Stomach smooth muscle (tissue), 2 donors: ENCODE data around the gene TAF4.
"Not testable (repeated sequence)": the region's sequence is repeated elsewhere in the genome, so short reads cannot be mapped to it uniquely, and the experiment has no call there.

Experiments
- H3K27ac ChIP-seq: one replicate; pipeline ENCODE4 v1.7.0; 2013; ENCODE audit warnings: mild to moderate bottlenecking, low read length, inconsistent platforms
- H3K27me3 ChIP-seq, 2 donors: one replicate each; pipeline ENCODE4 v1.7.0; 2013; ENCODE audit warnings: low read length in 2 of 2; ENCODE audit not compliant: insufficient read depth in 2 of 2, control insufficient read depth in 1 of 2
- H3K36me3 ChIP-seq, 2 donors: one replicate each; pipeline ENCODE4 v1.7.0; 2013; ENCODE audit warnings: low read length in 2 of 2; ENCODE audit not compliant: control insufficient read depth in 2 of 2, insufficient read depth in 2 of 2
- H3K4me1 ChIP-seq: one replicate; pipeline ENCODE4 v1.7.0; 2013; ENCODE audit warnings: low read length; ENCODE audit not compliant: control insufficient read depth, insufficient read depth
- H3K4me3 ChIP-seq, 2 donors: one replicate each; pipeline ENCODE4 v1.7.0; 2013; ENCODE audit warnings: low read length in 2 of 2
- H3K9ac ChIP-seq, 2 donors: one replicate each; pipeline ENCODE4 v1.7.0; 2013; ENCODE audit warnings: low read length in 2 of 2, mild to moderate bottlenecking in 1 of 2
- H3K9me3 ChIP-seq, 2 donors: one replicate each; pipeline ENCODE4 v1.7.0; 2013; ENCODE audit warnings: low read length in 2 of 2; ENCODE audit not compliant: control insufficient read depth in 2 of 2
- donor health status: healthy.
- donor health status: Pancreatic carcinoma.

The TAF4 gene

GRCh38 chr20:61977419-61977786, 88.3 kb downstream of the TAF4 start:
- no peaks in the 10 kb centered on the region for H3K9me3 ChIP-seq
- no peaks in the 10 kb centered on the region for H3K4me1 ChIP-seq
- peaks cover 16 to 29% of the 10 kb centered on the region in 2 donors for H3K36me3 ChIP-seq

GRCh38 chr20:61976644-61977418, 88.8 kb downstream of the TAF4 start:
- no peaks in the 10 kb centered on the region for H3K27me3 ChIP-seq
- no peak overlapping the region for H3K4me3 ChIP-seq
- H3K36me3 ChIP-seq: peaks cover 21 to 33% of the 10 kb centered on the region in 2 donors
- H3K9ac ChIP-seq: no peak overlapping the region
- H3K4me1 ChIP-seq: no peaks in the 10 kb centered on the region
- H3K9me3 ChIP-seq: no peaks in the 10 kb centered on the region
- H3K27ac ChIP-seq: no peak overlapping the region

More at GRCh38 chr20:61977419-61977786, 88.3 kb downstream of the TAF4 start:
- no peaks in the 10 kb centered on the region for H3K27me3 ChIP-seq
- no peak overlapping the region for H3K9ac ChIP-seq
- no peak overlapping the region for H3K4me3 ChIP-seq
- H3K27ac ChIP-seq: no peak overlapping the region

- H3K27ac ChIP-seq: no peak overlapping the region
- H3K9ac ChIP-seq: no peak overlapping the region
- H3K4me3 ChIP-seq: no peak overlapping the region
- H3K27me3 ChIP-seq: no peaks in the 10 kb centered on the region
- no peaks in the 10 kb centered on the region for H3K4me1 ChIP-seq
- no peaks in the 10 kb centered on the region for H3K9me3 ChIP-seq
- peaks cover 21 to 33% of the 10 kb centered on the region in 2 donors for H3K36me3 ChIP-seq
These were observed 89.4 kb downstream of the TAF4 start for GRCh38 chr20:61976263-61976643.

GRCh38 chr20:61975407-61976129, 90.1 kb downstream of the TAF4 start:
- H3K9ac ChIP-seq: no peak overlapping the region
- H3K4me3 ChIP-seq: no peak overlapping the region
- peaks cover 21 to 33% of the 10 kb centered on the region in 2 donors for H3K36me3 ChIP-seq
- no peak overlapping the region for H3K27ac ChIP-seq
- H3K4me1 ChIP-seq: no peaks in the 10 kb centered on the region
- no peaks in the 10 kb centered on the region for H3K27me3 ChIP-seq
- no peaks in the 10 kb centered on the region for H3K9me3 ChIP-seq

GRCh38 chr20:61974357-61974665, 91.4 kb downstream of the TAF4 start:
- Histone ChIP-seq H3K4me3 (no peak overlapping the region), H3K4me1 (no peaks in the 10 kb centered on the region), H3K36me3 (peaks cover 21 to 30% of the 10 kb centered on the region in 2 donors), H3K27me3 (no peaks in the 10 kb centered on the region), H3K9me3 (no peaks in the 10 kb centered on the region), H3K27ac (no peak overlapping the region), H3K9ac (no peak overlapping the region)

GRCh38 chr20:61973515-61974356, 91.9 kb downstream of the TAF4 start:
- Histone ChIP-seq H3K9ac (no peak overlapping the region), H3K36me3 (peaks cover 21 to 28% of the 10 kb centered on the region in 2 donors), H3K4me1 (no peaks in the 10 kb centered on the region)

GRCh38 chr20:61972636-61973508, 92.8 kb downstream of the TAF4 start:
- no peaks in the 10 kb centered on the region for H3K4me1 ChIP-seq
- no peak overlapping the region for H3K4me3 ChIP-seq
- no peak overlapping the region for H3K27ac ChIP-seq
- H3K27me3 ChIP-seq: peaks cover 0 to 2% of the 10 kb centered on the region in 2 donors
- H3K36me3 ChIP-seq: peaks cover 21 to 28% of the 10 kb centered on the region in 2 donors
- H3K9ac ChIP-seq: no peak overlapping the region
- no peaks in the 10 kb centered on the region for H3K9me3 ChIP-seq

More at GRCh38 chr20:61973515-61974356, 91.9 kb downstream of the TAF4 start:
- Histone ChIP-seq H3K27me3 (peaks cover 0 to 1% of the 10 kb centered on the region in 2 donors), H3K4me3 (no peak overlapping the region), H3K9me3 (no peaks in the 10 kb centered on the region), H3K27ac (no peak overlapping the region)

GRCh38 chr20:61971595-61971994, 94.1 kb downstream of the TAF4 start:
- H3K4me3 ChIP-seq, H3K27me3 ChIP-seq, H3K9ac ChIP-seq, H3K27ac ChIP-seq, H3K9me3 ChIP-seq, H3K4me1 ChIP-seq: not testable (repeated sequence)
- peaks cover 21 to 28% of the 10 kb centered on the region in 2 donors for H3K36me3 ChIP-seq

- no peak overlapping the region for H3K9ac ChIP-seq
These were observed 95.3 kb downstream of the TAF4 start for GRCh38 chr20:61970357-61970756.

GRCh38 chr20:61969806-61970205, 95.9 kb downstream of the TAF4 start:
- Histone ChIP-seq H3K27me3 (peaks cover 9 to 11% of the 10 kb centered on the region in 2 donors), H3K27ac (no peak overlapping the region), H3K36me3 (peaks cover 19 to 21% of the 10 kb centered on the region in 2 donors), H3K4me3 (no peak overlapping the region), H3K9me3 (no peaks in the 10 kb centered on the region), H3K9ac (no peak overlapping the region), H3K4me1 (no peaks in the 10 kb centered on the region)

More at GRCh38 chr20:61970357-61970756, 95.3 kb downstream of the TAF4 start:
- Histone ChIP-seq H3K27me3 (peaks cover 3 to 6% of the 10 kb centered on the region in 2 donors), H3K4me3 (no peak overlapping the region), H3K9me3 (no peaks in the 10 kb centered on the region), H3K4me1 (no peaks in the 10 kb centered on the region), H3K36me3 (peaks cover 19 to 21% of the 10 kb centered on the region in 2 donors), H3K27ac (no peak overlapping the region)
